ENCODE data around the gene ELOVL5. TPM values are rescaled to one million over a fixed set of nuclear protein-coding genes. Genes with fewer than 3 reads are reported as not detected.
A peak's percentile ranks its signal among the peaks of the same experiment; 100 is the strongest.

ELOVL5 gene
- total RNA-seq, 1 experiment from 2014 or later = 82.7 TPM

GRCh38 chr6:53294095-53294494, 54.7 kb downstream of the ELOVL5 start:
- no peak overlapping the region for H3K27ac ChIP-seq (ENCODE audit: low read length)
- H3K9ac ChIP-seq (ENCODE audit: low read length) = no peak overlapping the region
- H3K27me3 ChIP-seq (ENCODE audit: low read length) = no peaks in the 10 kb centered on the region
- no peaks in the 10 kb centered on the region for H3K9me2 ChIP-seq (replicated peaks; ENCODE audit: insufficient read depth, low read length)
- no peak overlapping the region for H2AFZ ChIP-seq (ENCODE audit: low read length)
- H4K20me1 ChIP-seq (ENCODE audit: insufficient read depth, low read depth, low read length) = peaks cover 3% of the 10 kb centered on the region; the same call in 1 of the 2 replicates
- peaks cover 52% of the 10 kb centered on the region for H3K79me2 ChIP-seq (ENCODE audit: low read length)
- H3K9me3 ChIP-seq (ENCODE audit: low read length) = no peaks in the 10 kb centered on the region
- no peak overlapping the region for H3K4me2 ChIP-seq (ENCODE audit: low read depth, low read length, poor library complexity, severe bottlenecking)
- no peaks in the 10 kb centered on the region for H3K4me1 ChIP-seq (ENCODE audit: low read length)
- H3K36me3 ChIP-seq (ENCODE audit: insufficient read depth, low read length) = no peaks in the 10 kb centered on the region
- peak; percentile 56 for DNase-seq
- H3K4me3 ChIP-seq (ENCODE audit: low read length) = no peak overlapping the region

GRCh38 chr6:53293691-53294090, 55.1 kb downstream of the ELOVL5 start:
- H3K79me2 ChIP-seq (ENCODE audit: low read length) = peaks cover 48% of the 10 kb centered on the region
- H3K36me3 ChIP-seq (ENCODE audit: insufficient read depth, low read length) = no peaks in the 10 kb centered on the region
- H3K27ac ChIP-seq (ENCODE audit: low read length) = no peak overlapping the region

GRCh38 chr6:53290537-53291510, 57.9 kb downstream of the ELOVL5 start:
- Histone ChIP-seq H4K20me1 (ENCODE audit: insufficient read depth, low read depth, low read length) (no peaks in the 10 kb centered on the region), H3K27ac (ENCODE audit: low read length) (peak overlapping the region; percentile 24; the same call in 1 of the 2 replicates), H2AFZ (ENCODE audit: low read length) (no peak overlapping the region), H3K79me2 (ENCODE audit: low read length) (peaks cover 36% of the 10 kb centered on the region), H3K9me2 (replicated peaks; ENCODE audit: insufficient read depth, low read length) (no peaks in the 10 kb centered on the region), H3K4me3 (ENCODE audit: low read length) (no peak overlapping the region), H3K9ac (ENCODE audit: low read length) (no peak overlapping the region), H3K36me3 (ENCODE audit: insufficient read depth, low read length) (peaks cover 4% of the 10 kb centered on the region; the same call in 1 of the 2 replicates), H3K9me3 (ENCODE audit: low read length) (no peaks in the 10 kb centered on the region), H3K27me3 (ENCODE audit: low read length) (no peaks in the 10 kb centered on the region), H3K4me2 (ENCODE audit: low read depth, low read length, poor library complexity, severe bottlenecking) (no peak overlapping the region), H3K4me1 (ENCODE audit: low read length) (no peaks in the 10 kb centered on the region)
- no peak for DNase-seq

More at GRCh38 chr6:53293691-53294090, 55.1 kb downstream of the ELOVL5 start:
- no peak for DNase-seq
- H3K27me3 ChIP-seq (ENCODE audit: low read length) = no peaks in the 10 kb centered on the region
- no peak overlapping the region for H2AFZ ChIP-seq (ENCODE audit: low read length)
- H3K9me2 ChIP-seq (replicated peaks; ENCODE audit: insufficient read depth, low read length) = no peaks in the 10 kb centered on the region
- H3K4me1 ChIP-seq (ENCODE audit: low read length) = no peaks in the 10 kb centered on the region
- no peak overlapping the region for H3K4me2 ChIP-seq (ENCODE audit: low read depth, low read length, poor library complexity, severe bottlenecking)
- no peak overlapping the region for H3K9ac ChIP-seq (ENCODE audit: low read length)
- H4K20me1 ChIP-seq (ENCODE audit: insufficient read depth, low read depth, low read length) = peaks cover 3% of the 10 kb centered on the region; the same call in 1 of the 2 replicates
- no peak overlapping the region for H3K4me3 ChIP-seq (ENCODE audit: low read length)
- no peaks in the 10 kb centered on the region for H3K9me3 ChIP-seq (ENCODE audit: low read length)

GRCh38 chr6:53287336-53288225, 61.2 kb downstream of the ELOVL5 start:
- H3K36me3 ChIP-seq (ENCODE audit: insufficient read depth, low read length) = peaks cover 4% of the 10 kb centered on the region; the same call in 1 of the 2 replicates
- H2AFZ ChIP-seq (ENCODE audit: low read length) = no peak overlapping the region
- no peak overlapping the region for H3K9ac ChIP-seq (ENCODE audit: low read length)
- H3K79me2 ChIP-seq (ENCODE audit: low read length) = peaks cover 50% of the 10 kb centered on the region
- H3K27ac ChIP-seq (ENCODE audit: low read length) = no peak overlapping the region
- H3K4me1 ChIP-seq (ENCODE audit: low read length) = peaks cover 12% of the 10 kb centered on the region
- DNase-seq = no peak
- H3K4me3 ChIP-seq (ENCODE audit: low read length) = no peak overlapping the region
- H3K4me2 ChIP-seq (ENCODE audit: low read depth, low read length, poor library complexity, severe bottlenecking) = no peak overlapping the region
- no peaks in the 10 kb centered on the region for H3K9me2 ChIP-seq (replicated peaks; ENCODE audit: insufficient read depth, low read length)
- no peaks in the 10 kb centered on the region for H3K9me3 ChIP-seq (ENCODE audit: low read length)
- no peaks in the 10 kb centered on the region for H4K20me1 ChIP-seq (ENCODE audit: insufficient read depth, low read depth, low read length)
- no peaks in the 10 kb centered on the region for H3K27me3 ChIP-seq (ENCODE audit: low read length)

GRCh38 chr6:53284901-53285300, 63.8 kb downstream of the ELOVL5 start:
- Histone ChIP-seq H3K9me2 (replicated peaks; ENCODE audit: insufficient read depth, low read length) (no peaks in the 10 kb centered on the region), H3K9me3 (ENCODE audit: low read length) (no peaks in the 10 kb centered on the region), H3K4me2 (ENCODE audit: low read depth, low read length, poor library complexity, severe bottlenecking) (no peak overlapping the region), H3K79me2 (ENCODE audit: low read length) (peaks cover 64% of the 10 kb centered on the region), H3K4me3 (ENCODE audit: low read length) (no peak overlapping the region), H3K27ac (ENCODE audit: low read length) (no peak overlapping the region), H3K27me3 (ENCODE audit: low read length) (no peaks in the 10 kb centered on the region), H4K20me1 (ENCODE audit: insufficient read depth, low read depth, low read length) (no peaks in the 10 kb centered on the region), H2AFZ (ENCODE audit: low read length) (no peak overlapping the region), H3K9ac (ENCODE audit: low read length) (no peak overlapping the region), H3K36me3 (ENCODE audit: insufficient read depth, low read length) (peaks cover 8% of the 10 kb centered on the region; the same call in 1 of the 2 replicates), H3K4me1 (ENCODE audit: low read length) (peaks cover 38% of the 10 kb centered on the region)
- no peak for DNase-seq

GRCh38 chr6:53282741-53283140, 66.0 kb downstream of the ELOVL5 start:
- H3K9me3 ChIP-seq (ENCODE audit: low read length) = no peaks in the 10 kb centered on the region
- H3K27me3 ChIP-seq (ENCODE audit: low read length) = no peaks in the 10 kb centered on the region
- H4K20me1 ChIP-seq (ENCODE audit: insufficient read depth, low read depth, low read length) = no peaks in the 10 kb centered on the region
- H3K27ac ChIP-seq (ENCODE audit: low read length) = no peak overlapping the region
- no peaks in the 10 kb centered on the region for H3K9me2 ChIP-seq (replicated peaks; ENCODE audit: insufficient read depth, low read length)
- peaks cover 60% of the 10 kb centered on the region for H3K4me1 ChIP-seq (ENCODE audit: low read length)
- DNase-seq = no peak
- peaks cover 8% of the 10 kb centered on the region; the same call in 1 of the 2 replicates for H3K36me3 ChIP-seq (ENCODE audit: insufficient read depth, low read length)
- H3K79me2 ChIP-seq (ENCODE audit: low read length) = peaks cover 73% of the 10 kb centered on the region
- no peak overlapping the region for H2AFZ ChIP-seq (ENCODE audit: low read length)
- no peak overlapping the region for H3K4me3 ChIP-seq (ENCODE audit: low read length)
- H3K9ac ChIP-seq (ENCODE audit: low read length) = no peak overlapping the region
- no peak overlapping the region for H3K4me2 ChIP-seq (ENCODE audit: low read depth, low read length, poor library complexity, severe bottlenecking)

- Histone ChIP-seq H3K79me2 (ENCODE audit: low read length) (peaks cover 69% of the 10 kb centered on the region), H4K20me1 (ENCODE audit: insufficient read depth, low read depth, low read length) (no peaks in the 10 kb centered on the region), H3K4me1 (ENCODE audit: low read length) (peaks cover 65% of the 10 kb centered on the region), H3K9me2 (replicated peaks; ENCODE audit: insufficient read depth, low read length) (no peaks in the 10 kb centered on the region), H2AFZ (ENCODE audit: low read length) (no peak overlapping the region), H3K27ac (ENCODE audit: low read length) (0 out of 2 replicates have a peak overlapping the region, but pooled peaks have one; percentile 5), H3K27me3 (ENCODE audit: low read length) (no peaks in the 10 kb centered on the region), H3K9ac (ENCODE audit: low read length) (no peak overlapping the region), H3K9me3 (ENCODE audit: low read length) (no peaks in the 10 kb centered on the region), H3K4me2 (ENCODE audit: low read depth, low read length, poor library complexity, severe bottlenecking) (no peak overlapping the region), H3K4me3 (ENCODE audit: low read length) (no peak overlapping the region), H3K36me3 (ENCODE audit: insufficient read depth, low read length) (peaks cover 7% of the 10 kb centered on the region; the same call in 1 of the 2 replicates)
- no peak for DNase-seq
Measured at GRCh38 chr6:53282234-53282633, 66.5 kb downstream of the ELOVL5 start.
